ENCODE data around the gene ZFP36L1. TPM values are rescaled to one million over a fixed set of nuclear protein-coding genes. Genes with fewer than 3 reads are reported as not detected.

Gene ZFP36L1
- total and polyA plus RNA-seq, 9 of the 15 experiments (the other 6 are each of a cell fraction or from before 2014, with no cell fraction given) = 1.3 to 26.6 (median 3.7) TPM

DNA sequence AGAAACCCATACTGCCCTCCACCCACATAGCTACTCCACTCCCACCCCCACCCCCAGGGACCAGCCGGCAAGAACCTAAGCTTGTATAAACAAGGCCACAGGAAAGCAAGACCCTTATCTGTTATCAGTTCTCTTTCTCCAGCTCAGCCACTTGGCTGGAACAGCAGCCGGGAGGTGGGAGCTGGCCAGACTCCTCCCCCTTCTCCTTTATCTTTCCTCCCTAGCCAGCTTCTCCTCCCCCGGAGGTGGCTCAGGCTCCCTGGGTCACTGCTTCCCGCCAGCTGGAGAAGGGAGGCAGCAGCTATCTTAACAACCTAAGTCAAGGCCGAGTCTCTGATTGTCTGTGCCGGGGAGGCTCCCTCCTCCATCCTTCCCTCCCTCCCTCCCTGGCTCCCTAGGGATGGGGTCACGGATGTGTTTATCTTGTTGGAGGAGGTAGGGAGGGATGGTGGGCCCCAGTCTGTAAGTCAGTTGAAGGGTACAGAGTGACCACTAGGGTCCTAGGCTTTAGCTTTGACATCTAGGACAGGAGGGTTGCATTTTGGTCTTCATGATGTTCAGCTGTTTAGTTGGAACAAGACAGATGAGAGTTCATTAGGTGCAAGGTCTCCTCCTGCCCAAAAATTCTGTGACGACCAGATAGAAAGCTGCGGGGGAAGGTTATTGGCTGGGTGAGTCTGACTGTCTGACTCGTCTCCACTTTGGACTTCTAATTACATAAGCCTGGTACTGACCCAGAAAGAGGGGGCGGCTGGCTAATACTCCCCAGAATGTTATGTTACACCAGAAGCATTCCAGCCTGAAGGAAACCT, 29.7 kb downstream of the ZFP36L1 start (continued):
- TF ChIP-seq TEAD4 (IDR thresholded peaks at IDR 0.05; ENCODE audit: low read length) = peak; percentile 80
- no peak for TF ChIP-seq TEAD4 (CRISPR knock-in tag; IDR thresholded peaks at IDR 0.05; ENCODE audit: borderline replicate concordance)
- TF ChIP-seq, protein P1, sequence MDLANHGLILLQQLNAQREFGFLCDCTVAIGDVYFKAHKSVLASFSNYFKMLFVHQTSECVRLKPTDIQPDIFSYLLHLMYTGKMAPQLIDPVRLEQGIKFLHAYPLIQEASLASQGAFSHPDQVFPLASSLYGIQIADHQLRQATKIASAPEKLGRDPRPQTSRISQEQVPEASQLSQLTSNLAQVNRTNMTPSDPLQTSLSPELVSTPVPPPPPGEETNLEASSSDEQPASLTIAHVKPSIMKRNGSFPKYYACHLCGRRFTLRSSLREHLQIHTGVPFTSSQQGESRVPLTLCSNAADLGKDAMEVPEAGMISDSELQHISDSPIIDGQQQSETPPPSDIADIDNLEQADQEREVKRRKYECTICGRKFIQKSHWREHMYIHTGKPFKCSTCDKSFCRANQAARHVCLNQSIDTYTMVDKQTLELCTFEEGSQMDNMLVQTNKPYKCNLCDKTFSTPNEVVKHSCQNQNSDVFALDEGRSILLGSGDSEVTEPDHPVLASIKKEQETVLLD (IDR thresholded peaks at IDR 0.05) = peak; percentile 37; the same call in 1 of the 2 replicates
- no peak for TF ChIP-seq ZFX (CRISPR knock-in tag; IDR thresholded peaks at IDR 0.05)
- TF ChIP-seq CBFA2T3 (IDR thresholded peaks at IDR 0.05) = peak; percentile 95
- TF ChIP-seq EP400 (IDR thresholded peaks at IDR 0.05) = 0 out of 2 replicates have a peak, but pooled peaks have one; percentile 38
- TF ChIP-seq, protein P2, sequence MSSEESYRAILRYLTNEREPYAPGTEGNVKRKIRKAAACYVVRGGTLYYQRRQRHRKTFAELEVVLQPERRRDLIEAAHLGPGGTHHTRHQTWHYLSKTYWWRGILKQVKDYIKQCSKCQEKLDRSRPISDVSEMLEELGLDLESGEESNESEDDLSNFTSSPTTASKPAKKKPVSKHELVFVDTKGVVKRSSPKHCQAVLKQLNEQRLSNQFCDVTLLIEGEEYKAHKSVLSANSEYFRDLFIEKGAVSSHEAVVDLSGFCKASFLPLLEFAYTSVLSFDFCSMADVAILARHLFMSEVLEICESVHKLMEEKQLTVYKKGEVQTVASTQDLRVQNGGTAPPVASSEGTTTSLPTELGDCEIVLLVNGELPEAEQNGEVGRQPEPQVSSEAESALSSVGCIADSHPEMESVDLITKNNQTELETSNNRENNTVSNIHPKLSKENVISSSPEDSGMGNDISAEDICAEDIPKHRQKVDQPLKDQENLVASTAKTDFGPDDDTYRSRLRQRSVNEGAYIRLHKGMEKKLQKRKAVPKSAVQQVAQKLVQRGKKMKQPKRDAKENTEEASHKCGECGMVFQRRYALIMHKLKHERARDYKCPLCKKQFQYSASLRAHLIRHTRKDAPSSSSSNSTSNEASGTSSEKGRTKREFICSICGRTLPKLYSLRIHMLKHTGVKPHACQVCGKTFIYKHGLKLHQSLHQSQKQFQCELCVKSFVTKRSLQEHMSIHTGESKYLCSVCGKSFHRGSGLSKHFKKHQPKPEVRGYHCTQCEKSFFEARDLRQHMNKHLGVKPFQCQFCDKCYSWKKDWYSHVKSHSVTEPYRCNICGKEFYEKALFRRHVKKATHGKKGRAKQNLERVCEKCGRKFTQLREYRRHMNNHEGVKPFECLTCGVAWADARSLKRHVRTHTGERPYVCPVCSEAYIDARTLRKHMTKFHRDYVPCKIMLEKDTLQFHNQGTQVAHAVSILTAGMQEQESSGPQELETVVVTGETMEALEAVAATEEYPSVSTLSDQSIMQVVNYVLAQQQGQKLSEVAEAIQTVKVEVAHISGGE (CRISPR knock-in tag; IDR thresholded peaks at IDR 0.05) = peak in 1 of 3 experiments; percentile 58; a peak in 1 of 6 replicates
- TF ChIP-seq, protein P3, sequence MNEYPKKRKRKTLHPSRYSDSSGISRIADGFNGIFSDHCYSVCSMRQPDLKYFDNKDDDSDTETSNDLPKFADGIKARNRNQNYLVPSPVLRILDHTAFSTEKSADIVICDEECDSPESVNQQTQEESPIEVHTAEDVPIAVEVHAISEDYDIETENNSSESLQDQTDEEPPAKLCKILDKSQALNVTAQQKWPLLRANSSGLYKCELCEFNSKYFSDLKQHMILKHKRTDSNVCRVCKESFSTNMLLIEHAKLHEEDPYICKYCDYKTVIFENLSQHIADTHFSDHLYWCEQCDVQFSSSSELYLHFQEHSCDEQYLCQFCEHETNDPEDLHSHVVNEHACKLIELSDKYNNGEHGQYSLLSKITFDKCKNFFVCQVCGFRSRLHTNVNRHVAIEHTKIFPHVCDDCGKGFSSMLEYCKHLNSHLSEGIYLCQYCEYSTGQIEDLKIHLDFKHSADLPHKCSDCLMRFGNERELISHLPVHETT (CRISPR knock-in tag; conservative IDR thresholded peaks at IDR 0.05 in 1 of 2, IDR thresholded peaks at IDR 0.05 in 1 of 2) = peak in 1 of 2 experiments; percentile 62; a peak in 1 of 4 replicates
- no peak for TF ChIP-seq NUFIP1 (IDR thresholded peaks at IDR 0.05; ENCODE audit: partially characterized antibody)
- TF ChIP-seq SAFB2 (IDR thresholded peaks at IDR 0.05; ENCODE audit: borderline replicate concordance, low read depth, low read length, severe bottlenecking) = no peak
- TF ChIP-seq PML (IDR thresholded peaks at IDR 0.05; ENCODE audit: low read length) = peak; percentile 62
- TF ChIP-seq HDAC3 (IDR thresholded peaks at IDR 0.05; ENCODE audit: borderline replicate concordance, partially characterized antibody) = peak; percentile 68
- TF ChIP-seq MTA3 (IDR thresholded peaks at IDR 0.05; ENCODE audit: borderline replicate concordance) = 0 out of 2 replicates have a peak, but pooled peaks have one; percentile 22
- peak; percentile 91 for TF ChIP-seq CTBP1 (IDR thresholded peaks at IDR 0.05; ENCODE audit: borderline replicate concordance)
- no peak for TF ChIP-seq CEBPG (CRISPR knock-in tag; IDR thresholded peaks at IDR 0.05)
- no peak for TF ChIP-seq CEBPG (tag; conservative IDR thresholded peaks at IDR 0.05 in 1 of 2, IDR thresholded peaks at IDR 0.05 in 1 of 2)
- TF ChIP-seq MEF2A (IDR thresholded peaks at IDR 0.05; ENCODE audit: control insufficient read depth, low read depth, low read length) = 0 out of 2 replicates have a peak, but pooled peaks have one; percentile 20
- TF ChIP-seq ARID1B (IDR thresholded peaks at IDR 0.05) = peak; percentile 87
- TF ChIP-seq EGR1 (conservative IDR thresholded peaks at IDR 0.05) = peak; percentile 92
- TF ChIP-seq ETV5 (CRISPR knock-in tag; IDR thresholded peaks at IDR 0.05; ENCODE audit: low read depth) = no peak
- TF ChIP-seq STAT5A (IDR thresholded peaks at IDR 0.05; ENCODE audit: borderline replicate concordance, low read length) = peak; percentile 64
- 0 out of 2 replicates have a peak, but pooled peaks have one; percentile 21 for TF ChIP-seq NCOA1 (IDR thresholded peaks at IDR 0.05; ENCODE audit: low read depth)
